PC-9 (cell line): Measurements from ENCODE around the gene HMGN3. TPM values are rescaled to one million over a fixed set of nuclear protein-coding genes. Genes with fewer than 3 reads are reported as not detected.

Source experiments
- BruUV-seq: library from RNA; stranded (reverse); fragments of 400-500 nt; replicated peaks from 2 replicates; lab custom pipeline; 2021; lab: Mats Ljungman, UMichigan
- CTCF ChIA-PET: fragments of 300-600 bp; sonication (Branson Sonifier 250); formaldehyde crosslinking; loops from one replicate; lab custom pipeline; 2022; ENCODE audit warnings: antibody characterized with exemption; lab: Charles Lee
- POLR2A ChIA-PET: fragments of 300-600 bp; sonication (Branson Sonifier 250); formaldehyde crosslinking; loops from one replicate; lab custom pipeline; 2022; ENCODE audit warnings: antibody characterized with exemption; ENCODE audit not compliant: unreplicated experiment; lab: Charles Lee
- DNase-seq, 2 experiments: peaks; one replicate each; pipeline versions ENCODE4 v3.0.0 to v3.0.0-alpha.2; 2015 to 2022; ENCODE audit warnings: mixed read lengths in 1 of 2
- H2AFZ ChIP-seq: fragments of 200-600 bp; sonication (generic); 2 replicates; pipeline ENCODE4 v1.8.1; 2017; ENCODE audit warnings: antibody characterized with exemption
- H3F3A ChIP-seq: fragments of 200-600 bp; sonication (generic); 2 replicates; pipeline ENCODE4 v1.8.1; 2017; ENCODE audit warnings: antibody characterized with exemption, mild to moderate bottlenecking, low read depth; ENCODE audit not compliant: insufficient read depth
- H3K27ac ChIP-seq: fragments of 200-600 bp; sonication (generic); 2 replicates; pipeline ENCODE4 v1.6.1; 2016; ENCODE audit warnings: mixed run types
- H3K27me3 ChIP-seq: fragments of 200-600 bp; sonication (generic); 2 replicates; pipeline ENCODE4 v1.6.1; 2016; ENCODE audit warnings: low read depth, mixed run types; ENCODE audit not compliant: insufficient read depth
- H3K36me3 ChIP-seq: fragments of 200-600 bp; sonication (generic); 2 replicates; pipeline ENCODE4 v1.6.1; 2016; ENCODE audit warnings: low read depth, mixed run types
- H3K4me1 ChIP-seq: fragments of 200-600 bp; sonication (generic); replicated peaks from 2 replicates; pipeline ENCODE4 v1.6.1; 2016; ENCODE audit warnings: mixed run types; ENCODE audit not compliant: insufficient read depth
- H3K4me2 ChIP-seq: fragments of 200-600 bp; sonication (generic); 2 replicates; pipeline ENCODE4 v1.6.1; 2017; ENCODE audit warnings: mixed run types
- H3K4me3 ChIP-seq: fragments of 200-600 bp; sonication (generic); 2 replicates; pipeline ENCODE4 v1.6.1; 2016; ENCODE audit warnings: mixed run types
- H3K79me2 ChIP-seq: fragments of 200-600 bp; sonication (generic); 2 replicates; pipeline ENCODE4 v1.6.1; 2017; ENCODE audit warnings: low read depth, mixed run types
- H3K9me2 ChIP-seq: fragments of 200-600 bp; sonication (generic); 2 replicates; pipeline ENCODE4 v1.8.1; 2017; ENCODE audit warnings: mild to moderate bottlenecking; ENCODE audit not compliant: insufficient read depth
- H3K9me3 ChIP-seq: fragments of 200-600 bp; sonication (generic); 2 replicates; pipeline ENCODE4 v1.8.1; 2016; ENCODE audit warnings: low read depth; ENCODE audit not compliant: insufficient read depth
- H4K20me1 ChIP-seq: fragments of 200-600 bp; sonication (generic); 2 replicates; pipeline ENCODE4 v1.8.1; 2017; ENCODE audit not compliant: insufficient read depth
- EZH2 ChIP-seq: fragments of 200-600 bp; sonication (generic); IDR thresholded peaks from 2 replicates; pipeline ENCODE4 v1.8.0; 2017; ENCODE audit warnings: antibody characterized with exemption, low read depth
- intact Hi-C: fragments of 100-400 bp; cut with micrococcal nuclease; formaldehyde crosslinking; loops from one replicate; pipeline ENCODE4 v1.10.0; 2022; ENCODE audit not compliant: unreplicated experiment
- total RNA-seq: library from RNA; stranded (reverse); gene quantifications from 2 replicates; pipeline ENCODE4 v1.2.3, GENCODE V29; 2021
- TF ChIP-seq, protein P1 (sequence below): fragments of 200-600 bp; sonication (generic); conservative IDR thresholded peaks from 2 replicates; pipeline ENCODE4 v1.6.1; 2017; ENCODE audit warnings: mixed run types, antibody characterized with exemption, mild to moderate bottlenecking, moderate library complexity

Gene HMGN3
- total RNA-seq, 1 experiment from 2014 or later, result 62.3 TPM

DNA sequence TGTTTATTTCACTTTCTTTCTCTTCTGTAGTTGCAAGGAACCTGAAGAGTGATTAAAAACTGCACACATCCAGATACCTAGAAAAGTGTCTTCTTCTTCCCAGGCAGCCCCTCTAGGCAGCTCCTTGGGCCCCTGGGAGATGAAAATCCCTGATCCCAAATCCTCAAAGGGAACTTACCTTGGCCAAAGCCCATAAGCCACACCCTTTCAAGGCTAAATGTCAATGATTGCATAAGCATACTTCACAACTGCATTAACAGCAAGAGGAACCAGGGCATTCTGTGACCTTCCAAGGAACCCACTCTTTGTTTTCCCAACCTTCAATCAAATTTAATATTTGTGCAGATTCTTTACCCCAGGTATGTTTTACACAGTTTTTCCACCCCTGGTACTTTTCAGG, 4.4 kb upstream of the HMGN3 start:
- Histone ChIP-seq H3F3A (peaks cover 6% of the 10 kb centered on the region; the same call in 1 of the 2 replicates), H4K20me1 (no peaks in the 10 kb centered on the region), H3K27me3 (no peaks in the 10 kb centered on the region), H3K4me1 (peaks cover 19% of the 10 kb centered on the region), H3K9me2 (no peaks in the 10 kb centered on the region), H3K4me2 (peak overlapping the region; percentile 16; the same call in 1 of the 2 replicates), H3K27ac (no peak overlapping the region), H3K79me2 (no peaks in the 10 kb centered on the region), H2AFZ (no peak overlapping the region), H3K4me3 (no peak overlapping the region), H3K36me3 (no peaks in the 10 kb centered on the region), H3K9me3 (no peaks in the 10 kb centered on the region)
- BruUV-seq, result no TSS peak
- ChIA-PET POLR2A (no interaction called here), CTCF (no interaction called here)
- TF ChIP-seq EZH2, result no peak
- TF ChIP-seq, protein P1, sequence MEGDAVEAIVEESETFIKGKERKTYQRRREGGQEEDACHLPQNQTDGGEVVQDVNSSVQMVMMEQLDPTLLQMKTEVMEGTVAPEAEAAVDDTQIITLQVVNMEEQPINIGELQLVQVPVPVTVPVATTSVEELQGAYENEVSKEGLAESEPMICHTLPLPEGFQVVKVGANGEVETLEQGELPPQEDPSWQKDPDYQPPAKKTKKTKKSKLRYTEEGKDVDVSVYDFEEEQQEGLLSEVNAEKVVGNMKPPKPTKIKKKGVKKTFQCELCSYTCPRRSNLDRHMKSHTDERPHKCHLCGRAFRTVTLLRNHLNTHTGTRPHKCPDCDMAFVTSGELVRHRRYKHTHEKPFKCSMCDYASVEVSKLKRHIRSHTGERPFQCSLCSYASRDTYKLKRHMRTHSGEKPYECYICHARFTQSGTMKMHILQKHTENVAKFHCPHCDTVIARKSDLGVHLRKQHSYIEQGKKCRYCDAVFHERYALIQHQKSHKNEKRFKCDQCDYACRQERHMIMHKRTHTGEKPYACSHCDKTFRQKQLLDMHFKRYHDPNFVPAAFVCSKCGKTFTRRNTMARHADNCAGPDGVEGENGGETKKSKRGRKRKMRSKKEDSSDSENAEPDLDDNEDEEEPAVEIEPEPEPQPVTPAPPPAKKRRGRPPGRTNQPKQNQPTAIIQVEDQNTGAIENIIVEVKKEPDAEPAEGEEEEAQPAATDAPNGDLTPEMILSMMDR, result no peak
- intact Hi-C loops, result no loop called here
- DNase-seq, result no peak

DNA sequence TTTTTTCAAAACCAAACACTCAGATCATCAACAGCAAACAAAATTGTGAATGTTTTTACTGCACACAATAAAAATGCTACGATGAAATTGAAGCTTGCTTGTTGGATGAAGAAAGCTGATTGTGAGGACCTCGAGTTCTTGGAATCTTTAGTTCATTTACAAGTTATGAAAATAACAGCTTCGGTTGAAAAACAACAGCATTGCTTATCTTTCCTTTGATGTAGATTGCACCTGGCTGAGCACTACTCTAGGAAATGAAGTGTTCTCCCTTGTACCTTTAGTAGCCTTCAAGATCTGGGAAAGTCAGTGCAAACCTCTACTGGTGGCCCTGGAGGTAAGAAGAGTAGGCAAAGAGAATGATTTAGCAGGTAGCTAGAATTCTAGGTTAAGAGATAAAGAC, 2.2 kb upstream of the HMGN3 start:
- BruUV-seq, result no TSS peak
- Histone ChIP-seq H3K4me1 (peaks cover 19% of the 10 kb centered on the region), H4K20me1 (no peaks in the 10 kb centered on the region), H3F3A (peaks cover 6% of the 10 kb centered on the region; the same call in 1 of the 2 replicates), H3K9me2 (no peaks in the 10 kb centered on the region), H3K9me3 (no peaks in the 10 kb centered on the region), H3K4me2 (no peak overlapping the region), H3K27ac (no peak overlapping the region), H3K79me2 (0 out of 2 replicates have a peak, but pooled peaks cover 1% of the 10 kb centered on the region), H3K4me3 (no peak overlapping the region), H3K36me3 (no peaks in the 10 kb centered on the region), H3K27me3 (no peaks in the 10 kb centered on the region), H2AFZ (no peak overlapping the region)
- ChIA-PET POLR2A (no interaction called here), CTCF (no interaction called here)
- TF ChIP-seq, protein P1, result no peak
- TF ChIP-seq EZH2, result no peak
- DNase-seq, result no peak
- intact Hi-C loops, result no loop called here

DNA sequence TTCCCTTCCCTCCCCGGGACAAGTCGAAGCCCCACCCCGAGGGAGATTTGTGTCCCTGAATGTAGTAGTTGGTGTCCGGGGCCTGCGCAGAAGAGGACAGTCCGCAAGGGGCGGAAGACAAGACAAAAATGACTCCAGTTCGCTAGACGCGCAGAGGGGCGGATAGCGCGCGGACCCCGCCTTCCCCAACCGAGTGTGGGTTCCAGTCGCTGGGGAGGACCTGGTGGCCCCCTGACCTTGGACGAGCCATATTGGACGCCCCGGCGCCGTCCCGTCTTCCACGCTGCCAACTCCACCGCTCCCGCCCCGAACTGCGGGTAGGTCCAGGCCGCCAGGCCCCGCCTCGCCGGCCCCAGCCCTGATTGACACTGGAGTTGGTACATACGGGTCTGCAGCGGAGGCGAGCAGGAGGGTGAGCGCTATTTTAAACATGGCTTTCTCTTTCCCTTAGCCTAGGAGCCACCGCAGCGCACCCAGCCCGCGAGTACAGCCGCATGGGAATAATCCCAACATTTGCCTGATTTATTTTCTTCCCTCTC, 802 bp downstream of the HMGN3 start:
- H3K27me3 ChIP-seq, result no peaks in the 10 kb centered on the region
- ChIA-PET POLR2A (no interaction called here), CTCF (no interaction called here)
- intact Hi-C loops, result loop anchor here (1.0 to 5.0 kb wide), 4 partner anchors 68 to 439 kb away; no protein-coding TSS in a partner anchor
- TF ChIP-seq, protein P1, result 0 out of 2 replicates have a peak, but pooled peaks have one; percentile 25
- no peak for TF ChIP-seq EZH2
- peaks cover 10% of the 10 kb centered on the region for H3K4me1 ChIP-seq
- H3F3A ChIP-seq, result peaks cover 6% of the 10 kb centered on the region; the same call in 1 of the 2 replicates
- H3K4me2 ChIP-seq, result peak overlapping the region; percentile 67
- H3K9me3 ChIP-seq, result no peaks in the 10 kb centered on the region
- peak overlapping the region; percentile 90 for H2AFZ ChIP-seq
- BruUV-seq, result no TSS peak
- peak; percentile 66 to 80 for DNase-seq
- H3K27ac ChIP-seq, result peak overlapping the region; percentile 6; the same call in 1 of the 2 replicates
- no peaks in the 10 kb centered on the region for H3K9me2 ChIP-seq
- peak overlapping the region; percentile 92 for H3K4me3 ChIP-seq
- H3K79me2 ChIP-seq, result 0 out of 2 replicates have a peak, but pooled peaks cover 4% of the 10 kb centered on the region
- no peaks in the 10 kb centered on the region for H3K36me3 ChIP-seq
- H4K20me1 ChIP-seq, result no peaks in the 10 kb centered on the region
